HG03571 (cell line): ENCODE results near the gene COL1A2.

ENCODE experiments used
- ATAC-seq: cut with Tn5 transposase; IDR thresholded peaks from one replicate; pipeline ENCODE4 v1.9.1; 2021; ENCODE audit not compliant: unreplicated experiment

COL1A2 gene

DNA sequence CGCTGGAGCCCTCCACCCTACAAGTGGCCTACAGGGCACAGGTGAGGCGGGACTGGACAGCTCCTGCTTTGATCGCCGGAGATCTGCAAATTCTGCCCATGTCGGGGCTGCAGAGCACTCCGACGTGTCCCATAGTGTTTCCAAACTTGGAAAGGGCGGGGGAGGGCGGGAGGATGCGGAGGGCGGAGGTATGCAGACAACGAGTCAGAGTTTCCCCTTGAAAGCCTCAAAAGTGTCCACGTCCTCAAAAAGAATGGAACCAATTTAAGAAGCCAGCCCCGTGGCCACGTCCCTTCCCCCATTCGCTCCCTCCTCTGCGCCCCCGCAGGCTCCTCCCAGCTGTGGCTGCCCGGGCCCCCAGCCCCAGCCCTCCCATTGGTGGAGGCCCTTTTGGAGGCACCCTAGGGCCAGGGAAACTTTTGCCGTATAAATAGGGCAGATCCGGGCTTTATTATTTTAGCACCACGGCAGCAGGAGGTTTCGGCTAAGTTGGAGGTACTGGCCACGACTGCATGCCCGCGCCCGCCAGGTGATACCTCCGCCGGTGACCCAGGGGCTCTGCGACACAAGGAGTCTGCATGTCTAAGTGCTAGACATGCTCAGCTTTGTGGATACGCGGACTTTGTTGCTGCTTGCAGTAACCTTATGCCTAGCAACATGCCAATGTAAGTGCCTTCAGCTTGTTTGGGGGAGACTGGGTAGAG is at the start of gene COL1A2:
COL1A2 (plus strand) TSS at position 459 of the 704 bp plus-strand sequence; CDS start at position 596, 137 bp downstream.
- no peak for ATAC-seq

DNA sequence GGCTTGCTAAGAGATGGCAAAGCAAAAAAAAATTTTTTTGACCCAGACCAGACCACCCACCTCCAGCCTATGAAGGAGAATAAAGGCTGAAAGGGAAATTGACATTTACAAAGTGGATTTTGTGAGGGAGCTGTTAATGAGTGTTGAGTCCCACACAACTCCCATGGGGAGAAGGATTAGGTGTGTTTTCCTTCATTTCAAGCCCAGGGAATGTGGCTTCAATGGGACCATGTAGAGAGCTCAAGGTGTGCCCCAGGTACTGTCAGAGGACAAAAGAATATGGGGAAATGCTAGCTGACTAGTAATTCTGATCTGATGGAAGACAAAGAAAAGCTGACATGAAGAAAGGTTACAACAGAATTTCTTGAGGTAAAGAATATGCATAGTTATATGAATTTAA is 48.8 kb upstream of the COL1A2 start:
- ATAC-seq: no peak

DNA sequence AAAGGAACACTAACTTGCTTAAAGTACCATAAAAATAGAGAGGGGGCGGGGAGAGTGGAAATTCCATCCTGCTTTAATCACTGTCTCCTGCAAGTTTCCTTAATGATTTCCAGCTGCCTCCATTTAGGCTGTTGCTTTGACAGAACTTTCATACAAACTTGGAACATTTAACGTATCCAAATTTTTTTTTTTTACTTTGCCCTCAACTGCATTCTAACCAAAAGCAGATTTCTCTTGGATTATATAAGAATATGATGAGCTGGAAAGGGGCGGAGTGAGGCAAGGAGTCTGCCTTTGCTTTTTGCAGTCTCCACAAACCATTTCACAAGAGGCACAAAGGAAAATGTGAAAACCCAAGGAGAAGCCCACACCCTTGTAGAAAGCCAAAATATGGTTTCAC is 46.6 kb upstream of the COL1A2 start:
- ATAC-seq: no peak

DNA sequence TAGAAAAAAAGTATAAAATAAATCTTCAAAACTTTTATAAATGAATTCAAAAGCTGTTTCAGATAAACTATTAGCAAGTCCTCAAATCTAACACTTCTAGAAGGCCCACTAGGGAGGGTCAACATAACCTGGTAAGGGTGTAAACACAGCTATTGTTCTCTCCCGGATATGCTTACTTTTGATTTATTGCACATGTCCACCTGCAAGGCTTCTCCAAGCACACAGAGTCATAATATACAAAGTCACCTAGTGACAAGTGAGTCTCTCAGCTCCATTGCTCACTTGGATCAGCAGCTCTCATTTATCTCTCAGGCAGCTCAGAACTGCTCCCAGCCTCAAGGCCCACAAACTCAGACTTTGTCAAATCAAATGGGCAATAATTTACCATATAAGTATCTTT is 44.0 kb upstream of the COL1A2 start:
- no peak for ATAC-seq

DNA sequence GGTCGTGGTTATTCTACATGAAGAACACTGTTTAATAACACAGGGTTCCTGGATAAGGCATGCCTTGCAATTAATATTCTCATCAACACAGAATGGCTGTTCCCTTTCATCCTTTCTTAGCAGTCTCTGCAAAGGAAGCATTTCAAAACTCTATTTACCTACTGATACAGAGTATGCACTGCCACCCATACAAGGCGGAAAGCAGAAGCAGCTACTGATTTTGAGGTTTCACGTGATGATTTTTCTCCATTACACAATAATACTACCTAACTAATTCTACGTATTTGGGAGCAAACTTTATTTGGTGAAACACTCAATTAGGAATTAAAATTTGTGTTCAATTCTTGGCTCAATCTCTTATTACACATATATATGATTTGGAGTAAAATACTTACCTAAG is 43.0 kb upstream of the COL1A2 start:
- no peak for ATAC-seq

DNA sequence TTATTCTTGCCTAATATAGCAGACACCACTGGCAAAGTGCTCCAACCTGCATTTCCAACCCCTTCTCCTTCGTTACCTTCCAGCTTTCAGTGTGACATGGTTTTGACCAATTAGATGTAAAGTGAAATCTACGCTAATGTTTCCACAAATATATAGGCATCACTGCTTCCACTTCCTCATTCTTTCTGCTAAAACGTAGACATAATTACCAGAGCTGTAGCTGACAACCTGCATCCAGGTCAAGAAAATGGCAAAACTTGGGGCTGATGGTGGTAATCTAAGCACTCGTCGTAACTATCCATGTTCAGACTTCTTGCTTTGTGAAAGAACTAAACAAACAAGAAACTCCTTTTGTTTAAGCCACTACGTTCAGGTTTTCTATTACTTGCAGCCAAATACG is 41.8 kb upstream of the COL1A2 start:
- ATAC-seq: no peak

DNA sequence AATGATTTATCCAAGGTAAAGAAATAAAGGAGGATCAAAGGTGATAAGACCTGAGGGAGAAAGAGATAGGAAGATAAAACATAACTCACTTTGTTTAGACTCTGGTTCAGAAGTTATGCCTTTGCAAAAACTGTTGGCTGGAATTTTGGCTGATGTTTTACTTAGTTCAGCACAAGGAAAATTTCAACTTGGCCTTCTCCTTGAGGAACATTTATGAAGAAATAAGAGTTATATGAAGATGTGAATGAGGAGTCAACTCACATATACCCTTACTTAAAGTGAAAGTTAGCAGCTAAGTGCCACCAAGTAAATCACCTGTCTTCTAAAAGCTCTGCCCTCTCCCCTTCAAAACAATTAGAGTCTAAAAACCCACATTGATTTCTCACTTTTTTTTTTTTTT is 39.7 kb upstream of the COL1A2 start:
- ATAC-seq: no peak

DNA sequence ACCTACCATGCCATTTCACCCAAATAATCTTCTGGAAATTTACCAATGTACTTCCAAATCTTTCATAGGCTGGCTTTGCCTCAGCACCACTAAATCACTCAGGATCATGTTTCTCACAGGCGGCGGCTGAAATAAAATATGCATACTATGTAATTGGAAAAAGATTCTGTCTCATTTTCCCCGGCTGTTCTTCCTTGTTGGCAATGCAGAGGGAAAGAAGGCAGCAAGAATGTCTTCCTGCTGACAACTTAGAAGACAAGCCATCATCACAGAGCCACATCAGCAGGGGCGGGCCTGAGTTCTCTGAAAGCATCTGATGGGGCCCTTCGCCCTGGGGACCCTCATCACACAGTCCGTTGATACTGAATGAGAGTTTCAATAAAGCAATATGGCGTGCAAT is 39.2 kb upstream of the COL1A2 start:
- no peak for ATAC-seq

DNA sequence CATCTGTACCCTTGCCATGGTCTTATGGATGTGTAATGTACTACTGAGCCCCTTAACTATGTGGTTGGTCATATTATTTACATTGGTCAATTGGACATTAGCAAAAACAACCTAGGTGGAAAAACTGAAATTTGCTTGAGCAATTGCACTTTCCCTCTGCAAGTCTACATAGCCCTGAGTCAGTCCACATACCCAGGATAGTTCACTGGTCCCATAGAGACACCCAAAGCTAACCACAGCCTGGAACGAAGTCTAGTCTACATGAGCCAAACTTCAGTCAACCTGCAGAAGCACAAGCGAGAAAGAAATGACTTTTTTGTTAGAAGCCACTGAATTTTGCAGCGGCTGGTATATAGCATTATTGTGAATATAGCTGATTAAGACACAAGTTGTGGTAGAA is 37.6 kb upstream of the COL1A2 start:
- ATAC-seq: no peak

DNA sequence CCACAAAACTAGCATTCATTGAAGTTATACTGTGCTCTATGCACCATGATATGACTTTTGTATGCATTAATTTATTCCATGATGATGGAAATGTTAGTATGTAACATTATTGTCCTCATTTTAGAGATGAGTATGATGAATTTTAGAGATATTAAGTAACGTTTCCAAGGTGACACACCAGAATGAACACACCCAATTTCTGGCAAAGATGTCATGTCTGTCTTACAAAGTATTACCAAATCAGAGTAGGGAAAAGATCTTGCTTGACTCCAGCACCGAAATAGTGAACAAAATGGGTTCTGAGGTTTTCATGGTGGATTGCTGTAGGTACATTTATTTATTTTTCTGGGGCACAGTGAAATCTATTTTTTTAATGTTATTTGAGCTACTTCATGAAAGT is 33.8 kb upstream of the COL1A2 start:
- no peak for ATAC-seq

DNA sequence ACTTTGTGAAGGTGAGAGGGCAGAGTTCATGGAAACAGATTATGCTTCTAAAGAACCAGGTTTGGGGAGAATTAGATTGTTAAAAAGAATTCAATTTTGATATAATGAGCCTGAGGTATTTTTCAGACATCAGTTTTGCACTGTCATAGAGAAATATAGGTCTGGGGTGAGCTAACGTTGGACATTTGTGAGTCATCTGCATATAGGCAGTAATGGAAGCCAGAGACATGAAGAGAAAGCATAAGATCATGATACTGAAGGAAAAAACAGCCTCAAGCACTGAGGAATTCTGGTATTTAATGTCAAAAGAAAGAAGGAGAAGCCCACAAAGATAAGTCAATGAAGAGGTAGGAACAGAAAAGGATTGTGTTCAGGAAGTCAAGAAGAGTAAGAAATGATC is 32.4 kb upstream of the COL1A2 start:
- no peak for ATAC-seq

DNA sequence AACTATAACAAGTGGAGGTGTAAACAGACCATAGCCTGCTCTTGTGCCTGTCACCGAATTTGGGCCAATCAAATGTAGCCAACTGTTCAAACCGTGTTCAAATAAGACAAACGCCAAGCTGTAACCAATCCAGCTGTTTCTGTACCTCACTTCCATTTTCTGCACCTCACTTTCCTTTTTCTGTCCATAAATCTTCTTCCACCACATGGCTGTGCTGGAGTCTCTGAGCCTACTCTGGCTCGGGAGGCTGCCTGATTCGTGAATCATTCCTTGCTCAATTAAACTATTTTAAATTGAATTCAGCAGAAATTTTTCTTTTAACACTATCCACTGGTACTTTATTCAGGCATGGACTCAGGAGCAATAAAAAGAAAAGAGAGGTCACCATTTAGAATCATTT is 29.9 kb upstream of the COL1A2 start:
- ATAC-seq: no peak

DNA sequence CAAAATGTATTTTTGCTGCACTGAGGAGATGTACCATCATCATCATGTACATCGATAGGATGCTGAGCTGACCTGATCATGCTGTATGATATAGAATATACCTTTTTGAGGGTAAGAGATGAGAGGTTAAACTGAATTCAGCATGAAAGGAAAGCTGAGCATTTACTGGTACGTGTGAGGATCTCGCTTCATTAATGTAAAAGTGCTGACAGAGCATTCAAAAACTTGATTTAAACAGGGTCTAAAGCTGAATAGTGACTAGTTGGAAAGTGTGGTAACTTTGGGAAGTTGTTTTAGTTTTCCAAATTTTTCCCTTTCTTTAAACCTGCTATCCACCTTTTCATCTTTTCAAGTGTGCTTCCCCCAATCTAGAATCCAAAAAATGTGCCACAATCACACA is 28.5 kb upstream of the COL1A2 start:
- ATAC-seq: no peak

DNA sequence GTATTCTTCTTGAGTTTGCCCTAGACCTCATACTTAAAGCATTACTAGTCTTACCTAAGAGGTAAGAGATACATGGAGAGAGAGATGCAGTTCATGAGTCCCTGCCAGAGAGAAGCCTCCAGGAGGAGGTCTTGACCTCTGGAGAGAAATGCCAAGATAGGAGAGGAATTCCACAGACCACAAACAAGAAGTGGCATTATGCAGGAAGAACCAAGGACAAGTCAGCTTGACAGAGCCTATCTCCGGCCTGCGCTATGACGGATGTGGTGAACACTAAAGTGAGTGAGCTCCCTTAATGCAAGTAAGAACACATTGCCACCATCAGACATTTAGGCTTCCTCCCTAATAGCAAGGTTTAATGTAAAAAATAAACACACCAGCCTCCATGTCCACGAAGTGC is 27.9 kb upstream of the COL1A2 start:
- ATAC-seq: no peak

DNA sequence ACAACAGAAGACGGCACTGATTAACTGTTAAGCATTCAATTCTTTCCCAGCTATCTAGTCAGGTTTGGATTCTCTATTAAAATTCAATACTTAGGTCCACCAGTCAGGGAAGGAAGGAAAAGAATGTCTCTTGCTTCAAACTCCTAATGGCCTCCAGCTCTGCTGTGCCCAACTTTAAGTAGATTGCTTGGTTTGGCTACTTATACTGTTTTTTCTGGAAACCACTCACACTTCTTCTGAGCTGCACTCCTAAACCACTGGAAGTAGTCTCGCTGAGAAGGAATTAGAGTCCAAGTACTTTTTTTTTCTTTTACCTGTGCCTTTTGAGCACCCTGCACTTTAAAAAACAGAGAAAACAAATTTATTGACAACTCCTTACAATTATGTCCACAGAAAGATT is 26.7 kb upstream of the COL1A2 start:
- no peak for ATAC-seq

DNA sequence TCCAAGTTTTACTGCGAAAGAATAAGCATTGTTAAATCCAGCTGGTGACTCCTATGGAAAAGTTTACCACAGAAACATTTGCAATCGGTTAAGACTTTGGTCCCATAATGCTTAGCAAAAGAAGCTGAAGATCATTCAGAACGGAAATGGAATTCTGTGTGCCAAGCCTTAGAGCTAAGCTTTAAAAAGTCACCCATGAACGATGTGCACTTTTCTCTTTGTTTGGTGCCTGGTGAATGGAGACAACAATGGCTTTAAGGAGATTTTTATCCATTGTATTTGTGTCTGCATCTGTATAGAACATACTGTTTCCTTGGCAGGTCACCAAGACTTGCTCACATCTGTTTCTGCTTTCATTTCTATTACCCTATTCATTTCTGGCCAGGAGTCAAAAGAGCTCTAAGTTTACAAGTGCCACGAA is 26.3 kb upstream of the COL1A2 start:
- ATAC-seq: no peak

DNA sequence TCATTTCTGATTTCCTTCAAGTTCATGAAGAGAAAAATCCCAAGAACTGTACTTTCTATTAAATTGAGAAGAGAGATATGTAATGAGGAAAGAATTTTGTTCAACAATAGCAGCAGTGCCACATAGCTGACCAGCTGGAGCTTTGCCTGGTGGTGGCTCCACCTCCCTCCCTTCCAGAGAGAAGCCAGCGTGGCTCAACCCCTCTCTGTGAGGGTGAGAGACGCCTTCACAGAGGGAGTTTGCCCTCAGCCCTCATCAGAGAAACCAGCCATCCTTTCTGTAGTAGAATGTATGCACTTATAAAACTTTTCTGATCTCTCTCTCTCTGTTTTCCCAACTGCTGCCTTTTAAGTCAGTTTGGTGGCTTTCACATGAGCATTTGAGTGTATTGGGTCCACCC is 20.5 kb upstream of the COL1A2 start:
- ATAC-seq: no peak

DNA sequence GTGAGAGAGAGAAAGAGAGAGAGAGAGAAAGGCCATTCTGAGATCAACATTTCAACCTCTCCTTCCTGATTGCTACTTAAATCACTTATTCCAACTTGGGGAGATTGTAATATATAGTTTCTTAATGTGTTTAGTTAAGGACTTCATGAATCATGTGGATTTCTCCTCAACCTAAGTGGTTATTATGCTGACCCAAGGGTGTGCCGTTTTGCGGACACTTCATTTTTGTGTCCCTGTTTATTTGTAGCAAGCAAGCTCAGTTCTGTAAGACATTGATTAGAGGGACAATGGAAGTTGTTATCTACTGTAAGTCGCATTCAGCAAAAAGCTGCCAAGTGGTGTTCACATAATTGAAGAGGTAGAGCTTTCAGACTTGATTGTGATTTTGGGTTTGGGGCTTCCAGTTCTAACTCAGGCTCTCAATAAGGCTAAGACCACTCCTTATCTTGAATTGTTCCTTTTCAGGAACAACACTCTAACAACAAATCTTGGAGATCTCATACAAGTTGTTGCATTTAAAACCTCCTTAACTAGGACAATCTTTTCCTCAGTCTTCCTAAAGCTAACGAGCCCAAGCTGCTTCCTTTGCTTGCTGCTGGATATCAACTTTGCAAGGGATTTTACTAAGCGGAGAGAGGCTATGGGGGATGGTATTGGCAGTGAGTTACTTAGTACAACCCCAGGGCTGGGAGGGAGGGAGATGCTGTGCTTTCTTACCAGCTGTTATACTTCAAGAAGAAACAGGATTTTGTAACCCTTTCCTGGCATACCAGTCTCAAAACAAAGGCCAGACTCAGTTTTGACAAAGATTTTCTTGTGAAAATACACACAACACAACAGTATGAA is 19.8 kb upstream of the COL1A2 start:
- no peak for ATAC-seq

DNA sequence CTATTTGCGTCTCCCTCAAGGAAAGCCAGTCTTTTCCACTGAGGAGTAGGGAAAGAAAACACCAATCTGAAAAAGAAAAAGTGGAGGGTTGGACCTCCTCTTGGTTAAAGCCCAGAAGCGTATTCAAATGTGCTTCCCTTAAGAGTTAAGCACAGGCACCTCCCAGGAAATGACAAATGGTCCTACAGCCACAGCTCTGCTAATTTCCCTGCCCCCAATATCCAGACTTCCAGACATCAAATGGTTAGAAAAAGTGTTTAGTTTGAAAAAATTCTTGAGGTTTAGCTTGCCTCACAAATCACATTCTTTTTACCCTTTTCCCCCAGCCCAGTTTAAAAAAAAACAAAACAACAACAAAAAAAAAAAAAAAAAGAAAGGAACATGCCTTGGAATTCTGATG is 19.0 kb upstream of the COL1A2 start:
- no peak for ATAC-seq

DNA sequence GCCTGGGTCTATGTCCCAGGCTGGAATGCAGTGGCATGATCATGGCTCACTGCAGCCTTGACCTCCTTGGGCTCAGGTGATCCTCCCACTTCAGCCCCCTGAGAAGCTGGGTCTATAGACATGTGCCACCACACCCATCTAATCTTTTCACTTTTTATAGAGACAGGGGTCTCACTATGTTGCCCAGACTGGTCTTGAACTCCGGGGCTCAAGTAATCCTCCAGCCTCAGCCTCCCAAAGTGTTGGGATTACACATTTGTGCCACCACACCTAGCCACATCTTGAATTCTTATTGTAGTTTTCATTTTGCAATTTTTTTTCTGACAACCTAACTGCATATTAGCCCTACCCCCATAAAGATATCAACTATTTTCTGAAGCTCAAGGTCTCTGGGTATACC is 18.4 kb upstream of the COL1A2 start:
- no peak for ATAC-seq

DNA sequence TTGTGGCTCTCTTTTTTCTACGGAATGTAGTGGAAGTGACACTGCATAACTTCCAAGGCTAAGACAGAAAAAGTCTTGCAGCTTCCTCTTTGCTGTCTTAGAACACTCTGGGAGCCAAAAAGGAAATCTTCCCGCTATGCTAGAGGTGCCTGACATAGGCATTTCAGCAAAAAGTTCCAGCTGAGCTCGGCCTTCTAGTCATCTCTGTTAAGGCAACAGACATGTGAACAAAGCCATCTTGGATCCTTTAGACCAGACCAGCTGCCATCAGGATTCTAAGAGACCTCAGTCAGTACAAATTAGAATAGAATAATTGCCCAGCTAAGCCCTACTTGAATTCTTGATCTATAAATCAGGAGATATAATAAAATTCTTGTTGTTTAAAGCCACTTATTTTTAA is 16.3 kb upstream of the COL1A2 start:
- no peak for ATAC-seq

DNA sequence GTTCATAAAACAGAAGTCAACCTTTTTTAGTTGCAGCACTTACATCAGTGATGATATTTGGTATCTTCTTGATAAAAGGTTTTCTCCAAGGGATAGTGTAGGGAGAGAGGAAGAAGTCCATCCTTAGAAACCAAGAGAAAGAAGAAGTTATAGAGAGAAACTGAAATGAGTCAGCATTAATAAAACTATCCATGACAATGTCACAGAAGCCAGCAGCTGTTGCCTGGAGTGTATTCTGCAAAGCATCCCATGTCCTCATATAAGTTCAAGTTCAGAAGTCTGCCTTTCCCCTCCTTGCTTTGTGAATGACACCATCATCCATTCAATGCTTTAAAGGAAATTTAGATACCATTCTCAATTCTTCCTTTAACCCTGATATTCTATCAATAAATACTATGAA is 14.4 kb upstream of the COL1A2 start:
- no peak for ATAC-seq

DNA sequence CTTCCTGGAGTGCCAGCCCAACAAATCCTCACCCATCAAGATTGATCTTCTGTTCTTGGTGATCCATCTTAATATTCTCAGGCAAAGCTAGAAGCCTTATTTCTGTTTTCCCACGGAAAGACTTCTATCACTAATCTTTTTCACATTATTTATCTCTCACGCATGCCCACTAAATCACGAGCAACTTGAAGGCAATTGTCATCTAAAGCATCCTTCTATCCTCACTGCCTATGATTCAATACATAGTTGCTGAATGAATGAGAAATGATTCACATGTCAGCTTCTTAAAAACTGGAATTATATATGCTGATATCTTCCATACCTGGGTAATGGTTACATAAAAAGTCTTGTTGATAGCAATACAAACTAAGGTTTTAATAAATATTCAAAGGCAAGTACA is 12.6 kb upstream of the COL1A2 start:
- no peak for ATAC-seq
